Measurements from ENCODE around the gene COG1. TPM values are rescaled to one million over a fixed set of nuclear protein-coding genes. Genes with fewer than 3 reads are reported as not detected.

The COG1 gene
- polyA plus RNA-seq, 3 donors: 47.3 to 75.4 (median 60.0) TPM

DNA sequence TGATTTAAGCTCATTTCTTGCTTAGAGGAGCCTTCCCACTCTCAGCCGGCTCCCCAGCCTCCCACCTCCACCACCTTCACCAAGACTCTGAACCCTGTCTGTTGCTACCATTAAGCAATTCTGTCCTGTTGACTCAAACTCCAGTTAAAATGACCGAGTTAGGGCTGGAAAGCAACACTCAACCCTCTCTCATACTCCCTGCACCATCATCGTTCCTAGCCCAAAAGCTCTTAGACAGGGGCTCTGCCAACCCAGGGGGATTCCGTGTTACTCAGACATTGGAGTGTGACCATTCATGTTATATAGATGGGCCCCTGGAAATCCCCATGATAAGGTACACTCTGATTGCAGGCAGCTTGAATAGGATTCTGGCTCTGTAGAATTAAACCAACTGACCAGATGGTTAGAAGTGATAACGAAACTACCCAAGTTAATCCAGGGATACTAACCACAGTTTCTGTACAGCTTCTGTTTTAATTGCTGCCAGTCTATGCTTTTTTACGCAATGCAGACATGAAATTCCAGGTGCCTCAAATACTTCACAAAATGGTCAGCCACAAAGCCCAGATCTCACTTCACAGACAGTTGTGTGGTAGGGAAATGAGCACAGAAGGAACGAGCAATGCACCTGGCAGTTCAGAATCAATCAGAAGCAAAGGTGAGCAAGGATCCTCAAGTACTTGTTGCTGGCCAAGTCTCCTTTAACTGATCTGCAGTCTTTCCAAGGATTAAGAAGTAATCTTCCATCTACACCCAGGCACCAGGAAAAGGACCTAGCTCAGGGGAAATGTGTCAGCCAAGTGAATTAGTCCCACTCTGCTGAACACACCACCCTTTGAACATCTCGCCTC, 25.9 kb upstream of the COG1 start:
- DNase-seq: no peak

DNA sequence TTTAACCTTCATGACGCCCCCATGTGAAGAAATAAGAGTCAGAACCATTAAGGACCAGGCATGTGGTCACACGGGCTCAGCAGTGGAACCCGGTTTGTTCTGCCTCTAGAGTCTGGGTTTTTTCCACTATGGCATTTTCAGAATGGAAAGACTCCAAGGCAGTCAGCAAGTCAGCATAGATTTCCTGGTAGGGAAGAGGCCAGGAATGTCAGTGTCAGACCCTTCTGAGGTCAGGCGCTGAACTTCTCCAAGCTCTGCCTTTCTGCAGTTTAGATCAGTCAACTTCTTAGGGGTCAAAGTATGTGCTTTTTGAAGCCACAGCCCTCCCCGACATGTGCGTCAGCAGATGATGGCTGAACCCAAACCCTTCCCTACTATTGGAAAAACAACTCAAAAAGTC, 24.2 kb upstream of the COG1 start:
- DNase-seq: no peak

DNA sequence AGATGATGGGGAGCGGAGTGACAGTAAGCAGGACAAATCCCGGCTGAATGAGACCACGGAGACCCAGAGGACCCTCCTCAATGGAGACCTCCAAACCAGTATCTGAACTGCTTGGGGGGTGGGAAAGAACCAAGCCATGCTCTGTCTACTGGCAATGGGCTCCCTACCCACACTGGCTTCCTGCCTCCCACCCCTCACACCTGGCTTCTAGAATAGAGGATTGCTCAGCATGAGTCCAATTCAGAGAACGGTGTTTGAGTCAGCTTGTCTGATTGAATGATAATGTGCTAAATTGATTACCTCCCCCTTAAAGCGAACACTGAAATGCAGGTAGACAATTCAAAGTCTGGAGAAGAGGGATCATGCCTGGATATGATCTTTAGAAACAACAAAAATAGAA, 22.5 kb upstream of the COG1 start:
- no peak for DNase-seq

DNA sequence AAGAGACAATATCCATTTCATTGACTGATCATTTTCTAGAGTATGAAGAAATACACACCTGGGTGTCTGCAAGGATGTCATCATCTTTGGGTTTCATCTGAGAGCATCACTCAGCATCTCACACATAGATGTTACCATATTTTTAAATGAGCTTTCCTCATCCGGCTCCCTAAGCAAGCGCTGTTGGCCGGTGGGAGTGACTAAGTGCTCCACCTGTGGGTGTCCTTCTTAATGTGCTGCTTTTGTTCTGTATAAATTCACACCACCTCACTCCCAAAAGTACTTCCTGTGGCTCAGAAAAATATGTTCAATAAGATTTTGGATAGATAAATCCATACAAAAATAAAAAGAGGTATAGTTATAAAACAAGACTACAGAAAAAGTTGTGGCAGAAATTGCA, 20.6 kb upstream of the COG1 start:
- no peak for DNase-seq

DNA sequence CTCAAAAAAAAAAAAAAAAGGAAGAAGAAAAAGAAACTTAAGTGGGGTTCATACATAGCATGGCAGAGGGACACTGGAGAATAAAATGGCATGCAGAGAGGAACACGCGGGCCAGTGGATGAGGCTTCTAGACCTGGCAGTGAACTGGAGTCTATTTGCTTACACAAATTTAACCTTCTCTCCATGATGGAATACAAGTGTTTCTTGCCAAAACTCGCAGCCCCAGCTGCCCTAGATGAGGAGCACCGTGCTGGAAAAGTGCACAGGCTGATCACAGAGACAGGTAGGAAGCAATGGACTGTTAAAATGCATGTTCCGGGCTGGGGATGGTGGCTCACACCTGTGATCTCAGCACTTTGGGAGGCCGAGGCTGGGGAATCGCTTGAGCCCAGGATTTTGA, 18.7 kb upstream of the COG1 start:
- DNase-seq: no peak

DNA sequence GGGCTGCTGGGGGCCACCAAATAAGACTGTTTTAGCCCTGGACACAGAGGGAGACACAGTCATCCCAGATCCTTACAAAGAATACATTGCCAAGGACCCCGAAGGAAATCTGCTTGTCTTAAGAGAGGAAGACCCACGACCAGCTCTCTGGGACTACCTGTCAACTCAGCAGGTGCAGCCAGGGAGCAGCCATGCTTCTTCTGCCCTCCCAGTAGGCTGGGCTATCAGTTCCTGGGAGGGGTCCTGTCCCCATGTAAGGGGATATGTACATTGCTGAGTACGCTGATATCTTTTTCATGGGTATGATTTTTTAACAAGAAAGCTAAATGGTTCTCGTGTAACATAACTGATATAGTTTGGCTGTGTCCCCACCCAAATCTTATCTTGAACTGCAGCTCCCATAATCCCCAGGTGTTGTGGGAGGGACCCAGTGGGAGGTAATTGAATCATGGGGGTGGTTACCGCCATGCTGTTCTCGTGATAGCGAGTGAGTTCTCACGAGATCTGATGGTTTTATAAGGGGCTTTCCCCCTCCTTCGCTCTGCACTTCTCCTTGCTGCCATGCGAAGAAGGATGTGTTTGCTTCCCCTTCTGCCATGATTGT, 16.8 kb upstream of the COG1 start:
- DNase-seq: no peak

DNA sequence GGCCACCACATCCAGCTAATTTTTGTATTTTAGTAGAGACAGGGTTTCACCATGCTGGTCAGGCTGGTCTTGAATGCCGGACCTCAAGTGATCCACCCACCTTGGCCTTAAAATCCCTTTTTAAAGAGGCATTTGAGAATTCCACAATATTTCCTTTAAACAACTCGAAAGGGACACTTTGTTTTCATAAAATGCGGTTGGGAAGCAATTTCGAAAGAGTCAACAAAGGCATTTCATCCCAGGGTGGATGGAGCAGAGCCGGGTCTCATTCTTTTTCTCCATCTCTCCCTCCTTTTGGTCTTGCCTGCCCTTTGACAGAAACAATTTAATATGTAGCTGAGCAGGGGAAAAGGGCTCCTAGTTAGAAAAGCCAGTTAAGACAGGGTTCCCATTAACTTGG, 13.5 kb upstream of the COG1 start:
- DNase-seq: no peak

DNA sequence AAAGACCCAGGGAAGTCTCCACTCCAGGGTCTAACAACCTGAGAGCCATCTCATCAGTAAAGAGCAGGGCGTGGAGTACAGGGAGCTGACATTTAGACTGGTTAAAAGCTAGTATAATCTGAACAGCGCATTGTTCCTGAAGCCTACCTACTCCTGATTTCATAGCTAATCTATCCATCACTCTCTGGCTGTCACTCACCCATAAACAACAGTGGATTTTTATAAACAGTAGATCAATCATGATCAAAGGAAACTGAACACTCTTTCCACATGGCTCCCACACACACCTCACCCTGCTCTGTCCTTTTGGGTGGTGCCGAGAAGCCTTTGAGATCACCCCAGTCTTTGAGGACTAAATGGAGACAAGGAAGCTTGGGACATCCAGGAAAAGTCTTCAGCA, 13.0 kb upstream of the COG1 start:
- DNase-seq: no peak

DNA sequence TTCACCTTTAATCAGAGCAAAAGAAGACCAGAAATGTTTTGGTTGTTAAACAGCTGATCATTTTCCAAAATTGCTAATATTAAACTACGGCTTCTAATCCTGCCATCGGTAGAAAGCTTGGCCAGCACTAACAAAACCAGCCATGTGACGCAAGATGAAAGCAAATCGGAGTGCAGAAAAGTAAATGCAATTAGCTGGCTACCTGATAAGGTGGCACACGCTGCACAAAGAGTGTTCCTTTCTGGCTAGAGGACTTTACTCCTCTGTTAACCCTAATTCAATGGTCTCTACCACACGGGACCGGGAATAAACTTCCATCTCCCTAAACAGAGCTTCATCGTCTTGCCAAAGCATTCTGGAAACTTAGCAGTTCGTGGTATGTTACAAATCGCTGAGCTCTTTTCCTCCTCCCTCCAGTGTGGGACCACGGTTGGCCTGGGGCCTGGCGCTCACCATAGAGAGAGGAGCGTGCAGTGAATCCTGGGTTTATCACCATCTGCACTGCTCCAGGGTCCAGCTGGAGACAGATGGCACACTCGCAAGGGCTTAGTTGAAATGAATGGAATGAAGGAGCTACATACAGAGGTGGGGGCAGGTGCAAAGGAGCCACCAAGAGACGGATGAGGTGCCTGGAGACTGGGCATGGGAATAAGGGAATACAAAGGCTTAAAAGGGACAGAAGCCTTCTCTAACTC, 10.1 kb upstream of the COG1 start:
- DNase-seq: no peak

DNA sequence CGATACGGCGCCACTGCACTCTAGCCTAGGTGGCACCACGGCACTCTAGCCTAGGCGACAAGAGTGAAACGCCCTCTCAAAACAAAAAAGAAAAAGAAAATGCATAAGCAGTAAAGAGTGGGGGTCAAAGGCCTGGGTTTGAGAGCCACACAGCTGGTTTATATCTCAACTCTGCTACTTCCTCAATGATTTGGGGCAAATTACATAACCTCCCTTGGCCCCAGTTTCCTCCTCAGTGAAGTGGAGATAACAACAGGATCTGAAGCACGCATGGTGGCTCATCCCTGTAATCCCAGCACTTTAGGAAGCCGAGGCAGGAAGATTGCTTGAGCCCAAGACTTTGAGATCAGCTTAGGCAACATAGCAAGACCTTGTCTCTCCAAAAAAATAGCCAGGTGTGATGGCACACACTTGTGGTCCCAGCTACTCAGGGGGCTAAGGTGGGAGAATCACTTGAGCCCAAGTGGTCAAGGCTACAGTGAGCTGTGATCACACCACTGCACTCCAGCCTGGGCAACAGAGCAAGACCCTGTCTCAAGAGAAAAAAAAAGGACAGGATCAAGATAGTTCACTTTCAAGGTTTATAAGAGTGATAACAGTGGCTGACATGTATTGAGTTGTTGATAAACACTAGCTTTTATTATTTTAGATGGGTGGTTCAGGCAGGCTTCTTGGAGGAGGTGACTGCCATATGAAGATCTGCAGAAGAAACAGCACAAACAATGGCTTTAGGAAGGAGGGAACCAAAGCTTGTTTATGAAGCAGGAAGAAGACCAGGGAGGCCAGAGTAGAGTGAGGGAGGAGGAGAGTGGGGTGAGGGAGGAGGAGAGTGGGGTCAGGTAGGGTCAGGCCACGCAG, 8.5 kb upstream of the COG1 start:
- DNase-seq: no peak

DNA sequence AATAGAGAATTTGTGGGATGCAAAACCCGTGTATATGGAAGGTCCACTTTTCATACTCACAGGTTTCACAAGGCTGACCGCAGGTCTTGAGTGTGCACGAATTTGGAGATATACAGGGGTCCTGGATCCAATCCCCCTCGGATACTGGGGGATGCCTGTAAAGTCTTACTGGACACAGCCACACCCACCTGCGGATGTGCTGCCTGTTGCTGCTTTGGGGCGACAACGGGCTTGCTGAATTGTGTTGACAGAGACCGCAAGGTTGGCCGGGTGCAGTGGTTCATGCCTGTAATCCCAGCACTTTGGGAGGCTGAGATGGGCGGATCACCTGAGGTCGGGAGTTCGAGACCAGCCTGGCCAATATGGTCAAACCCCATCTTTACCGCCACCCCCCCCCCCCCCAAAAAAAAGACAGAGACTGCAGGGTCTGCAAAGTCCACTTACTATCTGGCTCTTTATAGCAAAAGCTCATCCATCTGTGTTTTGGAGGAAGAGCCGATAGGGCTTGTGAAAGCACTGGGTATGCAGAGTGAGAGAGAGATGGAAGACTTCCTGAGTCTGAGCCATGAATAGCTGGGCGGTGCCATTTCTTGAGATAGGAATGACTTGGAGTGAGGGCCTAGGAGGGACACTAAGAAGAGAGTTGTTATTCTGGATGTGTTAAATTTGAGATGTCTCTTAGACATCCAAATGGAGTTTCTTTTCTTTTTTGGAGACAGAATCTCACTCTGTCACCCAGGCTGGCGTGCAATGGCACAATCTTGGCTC, 6.4 kb upstream of the COG1 start:
- DNase-seq: no peak

DNA sequence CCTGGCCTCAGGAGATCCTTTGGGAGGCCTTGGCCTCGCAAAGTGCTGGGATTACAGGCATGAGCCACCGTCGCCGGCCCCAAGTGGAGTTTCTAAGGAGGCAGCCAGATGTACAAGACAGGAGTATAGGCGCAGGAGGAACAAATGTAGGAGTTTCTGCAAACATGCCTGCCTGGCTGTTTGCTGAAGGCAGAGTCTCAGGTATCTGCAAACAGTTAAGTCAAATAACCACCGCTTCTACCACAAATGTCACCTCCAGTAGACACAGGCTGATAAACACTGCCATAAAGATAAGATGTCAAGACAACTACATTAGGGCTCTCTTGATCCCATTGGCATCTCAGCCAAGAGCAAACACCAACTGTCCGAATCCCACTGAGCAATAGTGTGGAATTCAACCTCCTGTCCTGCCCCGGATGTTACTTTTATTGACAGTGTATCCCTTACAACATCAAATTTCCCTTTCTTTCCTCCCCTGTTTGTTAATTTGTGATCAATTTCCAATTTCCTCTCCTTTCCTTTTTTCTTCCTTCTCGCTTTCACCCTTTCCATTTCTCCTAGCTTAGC, 5.6 kb upstream of the COG1 start:
- no peak for DNase-seq

DNA sequence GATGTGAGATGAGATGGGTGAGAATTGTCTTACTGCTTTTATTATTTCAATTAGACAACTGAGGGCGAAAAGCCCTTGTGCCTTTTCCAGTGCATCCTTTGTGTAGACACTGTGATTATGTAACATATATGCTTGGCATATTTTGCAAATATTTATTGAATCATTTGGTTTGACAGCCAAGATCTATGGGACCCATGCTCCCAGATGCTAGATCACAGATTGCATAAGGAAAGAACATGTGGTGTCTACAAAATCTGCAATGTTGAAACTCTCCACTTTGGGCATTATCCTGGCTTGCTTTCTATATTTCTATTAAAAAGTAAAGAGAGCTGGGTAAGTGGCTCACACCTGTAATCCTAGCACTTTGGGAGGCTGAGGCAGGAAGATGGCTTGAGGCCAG, 4.8 kb upstream of the COG1 start:
- DNase-seq: no peak

DNA sequence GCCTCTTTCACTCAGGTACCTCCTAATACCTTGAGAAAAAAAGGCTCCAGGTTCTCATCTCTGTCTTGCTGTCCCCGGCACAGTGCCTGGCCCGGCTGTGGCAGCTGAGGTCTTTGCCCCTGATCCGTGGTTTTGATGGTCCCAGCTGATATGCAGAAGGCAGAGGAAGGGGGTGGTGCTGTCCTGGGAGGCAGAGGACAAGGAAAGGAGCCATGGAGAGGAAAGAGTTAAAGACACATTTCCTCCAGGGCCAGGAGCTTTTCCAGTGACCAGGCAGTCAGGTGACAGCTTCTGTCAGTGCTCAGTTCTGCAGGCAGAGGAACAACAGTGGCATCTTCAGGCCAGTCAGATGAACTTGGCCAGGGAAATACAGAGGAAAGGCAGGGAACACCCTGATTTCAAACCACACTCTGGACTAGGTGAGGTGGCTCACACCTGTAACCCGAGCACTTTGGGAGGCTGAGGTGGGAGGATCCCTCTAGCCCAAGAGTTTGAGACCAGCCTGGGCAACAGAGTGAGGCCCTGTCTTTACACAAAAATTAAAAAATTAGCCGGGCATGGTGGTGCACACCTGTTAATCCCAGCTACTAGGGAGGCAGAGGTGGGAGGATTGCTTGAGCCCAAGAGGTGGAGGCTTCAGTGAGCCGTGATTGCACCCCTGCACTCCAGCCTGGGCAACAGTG, 3.3 kb upstream of the COG1 start:
- no peak for DNase-seq

DNA sequence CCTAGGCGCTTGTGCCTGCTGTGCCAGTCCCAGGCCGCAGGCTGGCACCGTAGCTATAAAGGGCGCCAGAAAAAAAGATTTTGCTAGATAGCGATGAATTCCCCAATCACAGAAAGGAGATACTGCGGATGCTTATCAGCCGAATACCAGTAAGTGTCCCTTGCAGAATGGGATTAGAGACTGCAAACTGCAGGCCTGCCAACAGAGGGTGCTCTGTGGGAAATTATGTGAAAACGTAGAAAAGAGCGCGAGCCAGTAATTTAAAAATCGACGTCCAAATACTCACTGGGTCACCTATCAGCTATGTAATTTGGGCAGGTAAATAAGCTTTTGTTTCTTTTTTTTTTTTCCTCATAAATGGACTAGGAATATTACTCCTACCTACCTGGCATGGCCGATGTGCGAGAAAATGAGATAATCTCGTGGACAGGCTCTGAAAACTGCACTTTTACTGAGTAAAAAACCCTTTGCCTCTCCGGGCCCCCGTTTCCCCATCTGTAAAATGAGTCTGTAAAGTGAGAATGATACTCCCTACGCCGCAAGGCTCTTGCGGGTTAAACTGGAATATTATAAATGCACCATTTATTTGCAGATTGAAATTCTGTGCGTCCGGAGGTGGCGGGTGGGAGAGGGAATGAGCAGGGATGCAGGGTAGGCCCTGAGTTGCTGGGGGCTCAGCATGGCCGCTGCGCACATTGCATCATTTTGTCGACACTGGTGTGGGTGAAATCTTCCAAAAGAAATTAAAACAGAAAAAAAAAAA, 1.2 kb upstream of the COG1 start:
- peak; percentile 70 for DNase-seq

DNA sequence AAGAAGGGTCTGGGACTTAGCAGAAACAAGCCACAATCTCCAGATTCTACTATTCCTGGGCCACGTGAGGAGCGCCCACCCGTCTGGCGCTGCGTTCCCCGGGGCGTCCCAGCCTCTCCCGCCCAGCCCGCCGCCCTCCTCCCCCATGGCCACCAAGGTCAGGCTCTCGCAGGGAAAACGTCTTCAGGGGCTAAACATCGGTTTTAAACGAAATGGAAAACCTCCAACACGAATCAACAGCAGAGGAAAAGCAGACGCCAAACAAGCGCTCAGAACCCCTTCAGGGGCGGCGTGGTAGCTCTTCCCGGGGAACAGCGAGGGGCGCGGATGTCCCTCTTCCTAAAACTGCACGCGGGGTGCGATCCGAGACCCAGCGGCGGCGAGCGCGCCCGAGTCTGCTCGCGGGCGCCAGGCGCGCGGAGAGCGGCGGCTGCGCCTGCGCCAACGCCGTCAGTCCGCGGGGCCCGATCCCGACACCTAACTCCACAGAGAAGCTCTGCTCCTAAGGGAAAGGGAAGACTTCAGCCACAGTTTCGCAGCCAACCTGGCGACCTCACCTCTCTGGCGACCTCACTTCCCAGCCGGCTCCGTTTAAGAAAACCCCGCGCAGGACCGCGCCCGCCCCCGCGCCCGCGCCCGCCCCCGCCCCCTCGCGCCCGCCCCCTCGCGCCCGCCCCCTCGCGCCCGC, 505 bp upstream of the COG1 start:
- peak; percentile 61 for DNase-seq

DNA sequence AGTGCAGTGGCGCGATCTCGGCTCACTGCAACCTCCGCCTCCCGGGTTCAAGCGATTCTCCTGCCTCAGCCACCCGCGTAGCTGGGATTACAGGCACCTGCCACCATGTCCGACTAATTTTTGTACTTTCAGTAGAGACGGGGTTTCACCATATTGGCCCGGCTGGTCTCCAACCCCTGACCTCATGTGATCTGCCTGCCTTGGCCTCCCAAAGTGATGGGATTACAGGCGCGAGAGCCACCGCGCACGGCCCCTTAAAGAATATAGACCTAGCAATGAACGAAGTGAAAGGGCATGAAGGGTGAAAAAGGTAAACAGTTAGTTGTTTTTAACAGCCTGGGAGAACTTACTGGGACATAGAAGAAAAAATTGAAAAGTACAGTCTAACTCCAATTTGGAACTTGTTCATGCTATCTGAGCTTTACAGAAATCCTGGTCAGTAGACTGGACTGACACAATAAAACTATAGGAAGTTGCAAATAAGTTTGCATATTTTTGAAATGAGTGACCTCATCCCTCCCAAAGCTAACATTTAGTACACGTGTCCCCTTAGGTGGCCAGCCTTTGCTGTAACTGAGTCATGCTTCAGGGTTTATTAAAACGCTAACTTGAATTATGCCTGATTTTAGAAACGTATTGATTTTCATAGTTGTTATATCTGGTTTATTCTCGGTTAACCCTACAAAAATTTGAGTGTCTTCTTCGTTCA, 1.8 kb downstream of the COG1 start:
- no peak for DNase-seq

DNA sequence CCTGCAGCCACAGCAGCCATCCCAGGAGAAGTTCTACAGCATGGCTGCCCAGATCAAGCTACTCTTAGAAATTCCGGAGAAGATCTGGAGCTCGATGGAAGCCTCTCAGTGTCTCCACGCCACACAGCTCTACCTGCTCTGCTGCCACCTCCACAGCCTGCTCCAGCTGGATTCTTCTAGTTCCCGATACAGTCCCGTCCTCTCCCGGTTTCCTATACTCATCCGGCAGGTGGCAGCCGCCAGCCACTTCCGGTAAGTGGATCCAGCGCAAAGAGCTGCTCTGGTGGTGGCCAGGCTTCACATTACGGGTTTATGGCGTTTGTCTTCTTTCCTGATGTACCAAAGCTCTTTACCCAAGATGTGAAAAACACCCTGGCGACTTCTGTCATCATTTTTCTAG, 3.6 kb downstream of the COG1 start:
- no peak for DNase-seq
